GM21360 (cell line): ENCODE data around the gene LAMB4.

Source experiments
- ATAC-seq: cut with Tn5 transposase; IDR thresholded peaks from one replicate; pipeline ENCODE4 v1.9.1; 2021; ENCODE audit warnings: mild to moderate bottlenecking, moderate library complexity; ENCODE audit not compliant: unreplicated experiment

LAMB4 gene

GRCh38 chr7:108016841-108017775 is 113.1 kb downstream of the LAMB4 start:
- no peak for ATAC-seq

GRCh38 chr7:108015740-108016139 is 114.4 kb downstream of the LAMB4 start:
- no peak for ATAC-seq

GRCh38 chr7:108014747-108015682 is 115.1 kb downstream of the LAMB4 start:
- ATAC-seq = no peak

GRCh38 chr7:108014215-108014614 is 115.9 kb downstream of the LAMB4 start:
- ATAC-seq = no peak

- no peak for ATAC-seq
Measured at GRCh38 chr7:108012499-108013430, 117.4 kb downstream of the LAMB4 start.

- ATAC-seq = no peak
Measured at GRCh38 chr7:108010377-108010776, 119.8 kb downstream of the LAMB4 start.

GRCh38 chr7:108009873-108010272 is 120.3 kb downstream of the LAMB4 start:
- ATAC-seq = no peak

- no peak for ATAC-seq
Measured at GRCh38 chr7:108008827-108009226, 121.3 kb downstream of the LAMB4 start.

- ATAC-seq = no peak
Measured at GRCh38 chr7:108008240-108008639, 121.9 kb downstream of the LAMB4 start.

- ATAC-seq = no peak
Measured at GRCh38 chr7:108007762-108008161, 122.4 kb downstream of the LAMB4 start.

- ATAC-seq = no peak
Measured at GRCh38 chr7:108007261-108007660, 122.9 kb downstream of the LAMB4 start.

GRCh38 chr7:108004220-108005142 is 125.7 kb downstream of the LAMB4 start:
- no peak for ATAC-seq

- no peak for ATAC-seq
Measured at GRCh38 chr7:108003599-108003935, 126.6 kb downstream of the LAMB4 start.

- no peak for ATAC-seq
Measured at GRCh38 chr7:108002726-108003598, 127.2 kb downstream of the LAMB4 start, which contains the start of gene LAMB1. TSS of gene LAMB1 (minus strand) at chr7:108003161. CDS start at chr7:108002885, 276 bp downstream.

- ATAC-seq = no peak
Measured at GRCh38 chr7:108001764-108002725, 128.1 kb downstream of the LAMB4 start.

GRCh38 chr7:108000875-108001763 is 129.0 kb downstream of the LAMB4 start:
- no peak for ATAC-seq
